ENCODE measurements around the gene EEF1AKMT3. TPM values are rescaled to one million over a fixed set of nuclear protein-coding genes. Genes with fewer than 3 reads are reported as not detected.
A peak's percentile ranks its signal among the peaks of the same experiment; 100 is the strongest.

EEF1AKMT3 gene
- total and polyA plus RNA-seq, 9 of the 15 experiments (the other 6 are each of a cell fraction or from before 2014, with no cell fraction given), result 4.1 to 17.2 (median 7.9) TPM

DNA sequence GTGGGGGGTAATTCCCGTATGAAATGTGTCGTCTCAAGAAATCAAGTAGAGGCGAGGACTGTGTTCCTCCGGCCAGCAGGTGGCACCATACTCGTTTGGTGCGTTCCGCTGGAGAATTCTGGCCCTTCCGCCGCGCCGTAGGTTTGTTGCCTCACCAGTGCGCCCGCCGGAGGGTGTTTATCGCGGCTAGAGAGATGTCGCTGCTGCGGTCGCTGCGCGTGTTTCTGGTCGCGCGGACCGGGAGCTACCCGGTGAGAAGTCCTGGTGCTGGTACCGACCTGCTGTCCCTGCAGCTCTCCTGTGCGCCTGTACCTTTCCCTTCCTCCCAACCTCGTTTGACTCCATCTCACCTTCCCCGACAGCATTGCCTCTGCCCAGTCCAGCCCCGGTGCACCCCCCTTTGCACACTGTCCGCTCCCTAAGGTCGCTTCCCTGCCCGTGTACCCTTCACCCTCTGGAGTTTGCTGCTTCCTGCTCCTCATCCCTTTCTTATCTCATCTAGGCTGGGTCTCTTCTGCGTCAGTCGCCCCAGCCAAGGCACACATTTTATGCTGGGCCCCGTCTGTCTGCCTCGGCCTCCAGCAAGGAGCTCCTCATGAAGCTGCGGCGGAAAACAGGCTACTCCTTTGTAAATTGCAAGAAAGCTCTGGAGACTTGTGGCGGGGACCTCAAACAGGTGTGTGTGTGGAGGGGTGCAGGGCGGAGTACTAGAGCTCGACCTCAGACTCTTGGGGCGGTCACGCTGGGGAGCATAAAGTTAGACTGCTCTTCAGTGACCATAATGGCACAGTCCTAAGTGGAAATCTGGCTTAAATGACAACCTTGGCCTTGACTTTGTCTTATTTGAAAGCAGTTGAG, 10.4 kb downstream of the EEF1AKMT3 start, which contains the start of gene TSFM (continued):
- no peak for TF ChIP-seq NR4A1 (CRISPR knock-in tag; IDR thresholded peaks at IDR 0.05)
- no peak; the same call in 1 of the 2 replicates for TF ChIP-seq NR4A1 (tag; IDR thresholded peaks at IDR 0.05)
- TF ChIP-seq, protein P1, sequence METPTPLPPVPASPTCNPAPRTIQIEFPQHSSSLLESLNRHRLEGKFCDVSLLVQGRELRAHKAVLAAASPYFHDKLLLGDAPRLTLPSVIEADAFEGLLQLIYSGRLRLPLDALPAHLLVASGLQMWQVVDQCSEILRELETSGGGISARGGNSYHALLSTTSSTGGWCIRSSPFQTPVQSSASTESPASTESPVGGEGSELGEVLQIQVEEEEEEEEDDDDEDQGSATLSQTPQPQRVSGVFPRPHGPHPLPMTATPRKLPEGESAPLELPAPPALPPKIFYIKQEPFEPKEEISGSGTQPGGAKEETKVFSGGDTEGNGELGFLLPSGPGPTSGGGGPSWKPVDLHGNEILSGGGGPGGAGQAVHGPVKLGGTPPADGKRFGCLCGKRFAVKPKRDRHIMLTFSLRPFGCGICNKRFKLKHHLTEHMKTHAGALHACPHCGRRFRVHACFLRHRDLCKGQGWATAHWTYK (CRISPR knock-in tag; IDR thresholded peaks at IDR 0.05), result no peak
- TF ChIP-seq HDAC2 (IDR thresholded peaks at IDR 0.05), result peak; percentile 86
- TF ChIP-seq, protein P2, sequence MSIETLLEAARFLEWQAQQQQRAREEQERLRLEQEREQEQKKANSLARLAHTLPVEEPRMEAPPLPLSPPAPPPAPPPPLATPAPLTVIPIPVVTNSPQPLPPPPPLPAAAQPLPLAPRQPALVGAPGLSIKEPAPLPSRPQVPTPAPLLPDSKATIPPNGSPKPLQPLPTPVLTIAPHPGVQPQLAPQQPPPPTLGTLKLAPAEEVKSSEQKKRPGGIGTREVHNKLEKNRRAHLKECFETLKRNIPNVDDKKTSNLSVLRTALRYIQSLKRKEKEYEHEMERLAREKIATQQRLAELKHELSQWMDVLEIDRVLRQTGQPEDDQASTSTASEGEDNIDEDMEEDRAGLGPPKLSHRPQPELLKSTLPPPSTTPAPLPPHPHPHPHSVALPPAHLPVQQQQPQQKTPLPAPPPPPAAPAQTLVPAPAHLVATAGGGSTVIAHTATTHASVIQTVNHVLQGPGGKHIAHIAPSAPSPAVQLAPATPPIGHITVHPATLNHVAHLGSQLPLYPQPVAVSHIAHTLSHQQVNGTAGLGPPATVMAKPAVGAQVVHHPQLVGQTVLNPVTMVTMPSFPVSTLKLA (conservative IDR thresholded peaks at IDR 0.05), result peak; percentile 93 to 98
- TF ChIP-seq, protein P3, sequence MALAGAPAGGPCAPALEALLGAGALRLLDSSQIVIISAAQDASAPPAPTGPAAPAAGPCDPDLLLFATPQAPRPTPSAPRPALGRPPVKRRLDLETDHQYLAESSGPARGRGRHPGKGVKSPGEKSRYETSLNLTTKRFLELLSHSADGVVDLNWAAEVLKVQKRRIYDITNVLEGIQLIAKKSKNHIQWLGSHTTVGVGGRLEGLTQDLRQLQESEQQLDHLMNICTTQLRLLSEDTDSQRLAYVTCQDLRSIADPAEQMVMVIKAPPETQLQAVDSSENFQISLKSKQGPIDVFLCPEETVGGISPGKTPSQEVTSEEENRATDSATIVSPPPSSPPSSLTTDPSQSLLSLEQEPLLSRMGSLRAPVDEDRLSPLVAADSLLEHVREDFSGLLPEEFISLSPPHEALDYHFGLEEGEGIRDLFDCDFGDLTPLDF (CRISPR knock-in tag; IDR thresholded peaks at IDR 0.05), result no peak
- peak in 1 of 2 experiments; percentile 67; a peak in 1 of 4 replicates for TF ChIP-seq ARNT (IDR thresholded peaks at IDR 0.05)
- peak; percentile 53 to 57 for TF ChIP-seq RAD21 (CRISPR knock-in tag; conservative IDR thresholded peaks at IDR 0.05 in 1 of 2, IDR thresholded peaks at IDR 0.05 in 1 of 2)
- TF ChIP-seq MYC (IDR thresholded peaks at IDR 0.05; ENCODE audit: low read depth, low read length), result peak; percentile 94
- peak; percentile 79; the same call in 1 of the 2 replicates for TF ChIP-seq MYC (CRISPR knock-in tag; IDR thresholded peaks at IDR 0.05; ENCODE audit: borderline replicate concordance, low read depth)
- TF ChIP-seq ZNF239 (CRISPR knock-in tag; IDR thresholded peaks at IDR 0.05), result 0 out of 2 replicates have a peak, but pooled peaks have one; percentile 36
- TF ChIP-seq ZNF583 (CRISPR knock-in tag; IDR thresholded peaks at IDR 0.05), result no peak
- no peak for TF ChIP-seq RBM22 (IDR thresholded peaks at IDR 0.05; ENCODE audit: low read depth, low read length, poor library complexity, severe bottlenecking)
- TF ChIP-seq ZNF507 (tag; conservative IDR thresholded peaks at IDR 0.05), result no peak
- TF ChIP-seq, protein P4, sequence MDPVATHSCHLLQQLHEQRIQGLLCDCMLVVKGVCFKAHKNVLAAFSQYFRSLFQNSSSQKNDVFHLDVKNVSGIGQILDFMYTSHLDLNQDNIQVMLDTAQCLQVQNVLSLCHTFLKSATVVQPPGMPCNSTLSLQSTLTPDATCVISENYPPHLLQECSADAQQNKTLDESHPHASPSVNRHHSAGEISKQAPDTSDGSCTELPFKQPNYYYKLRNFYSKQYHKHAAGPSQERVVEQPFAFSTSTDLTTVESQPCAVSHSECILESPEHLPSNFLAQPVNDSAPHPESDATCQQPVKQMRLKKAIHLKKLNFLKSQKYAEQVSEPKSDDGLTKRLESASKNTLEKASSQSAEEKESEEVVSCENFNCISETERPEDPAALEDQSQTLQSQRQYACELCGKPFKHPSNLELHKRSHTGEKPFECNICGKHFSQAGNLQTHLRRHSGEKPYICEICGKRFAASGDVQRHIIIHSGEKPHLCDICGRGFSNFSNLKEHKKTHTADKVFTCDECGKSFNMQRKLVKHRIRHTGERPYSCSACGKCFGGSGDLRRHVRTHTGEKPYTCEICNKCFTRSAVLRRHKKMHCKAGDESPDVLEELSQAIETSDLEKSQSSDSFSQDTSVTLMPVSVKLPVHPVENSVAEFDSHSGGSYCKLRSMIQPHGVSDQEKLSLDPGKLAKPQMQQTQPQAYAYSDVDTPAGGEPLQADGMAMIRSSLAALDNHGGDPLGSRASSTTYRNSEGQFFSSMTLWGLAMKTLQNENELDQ (CRISPR knock-in tag; IDR thresholded peaks at IDR 0.05; ENCODE audit: borderline replicate concordance), result no peak
- no peak; the same call in 1 of the 2 replicates for TF ChIP-seq E2F3 (CRISPR knock-in tag; IDR thresholded peaks at IDR 0.05)
- TF ChIP-seq, protein P5, sequence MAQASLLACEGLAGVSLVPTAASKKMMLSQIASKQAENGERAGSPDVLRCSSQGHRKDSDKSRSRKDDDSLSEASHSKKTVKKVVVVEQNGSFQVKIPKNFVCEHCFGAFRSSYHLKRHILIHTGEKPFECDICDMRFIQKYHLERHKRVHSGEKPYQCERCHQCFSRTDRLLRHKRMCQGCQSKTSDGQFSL (CRISPR knock-in tag; IDR thresholded peaks at IDR 0.05), result peak; percentile 93
- TF ChIP-seq, protein P5 (tag; IDR thresholded peaks at IDR 0.05), result peak in 1 of 2 experiments; percentile 79; a peak in 1 of 4 replicates
- TF ChIP-seq GTF2E2 (tag; IDR thresholded peaks at IDR 0.05), result no peak; the same call in 1 of the 2 replicates

Measured in K562 (cell line).